ENCODE results near the gene RS1. TPM values are rescaled to one million over a fixed set of nuclear protein-coding genes. Genes with fewer than 3 reads are reported as not detected.

Gene RS1
- total RNA-seq, 4 donors from 2014 or later, result not detected

GRCh38 chrX:18624599-18624998 is 47.3 kb downstream of the RS1 start:
- Histone ChIP-seq H3K4me1 (no peaks in the 10 kb centered on the region), H3K27ac (no peak overlapping the region), H3K9me3 (no peaks in the 10 kb centered on the region), H3K4me3 (no peak overlapping the region), H3K27me3 (no peaks in the 10 kb centered on the region), H3K36me3 (no peaks in the 10 kb centered on the region)
- WGBS, result 83% methylated on average over 2 of the region's 2 CpGs
- no peak for DNase-seq (ENCODE audit: low spot score in 2 of 2)
- TF ChIP-seq CTCF (IDR thresholded peaks at IDR 0.05), result no peak
- no peak for TF ChIP-seq POLR2A (IDR thresholded peaks at IDR 0.05)
- TF ChIP-seq POLR2AphosphoS5 (IDR thresholded peaks at IDR 0.05), result no peak
- no peak for TF ChIP-seq EP300 (IDR thresholded peaks at IDR 0.05)

- Histone ChIP-seq H3K27me3 (no peaks in the 10 kb centered on the region), H3K9me3 (no peaks in the 10 kb centered on the region), H3K36me3 (no peaks in the 10 kb centered on the region), H3K4me3 (no peak overlapping the region), H3K27ac (no peak overlapping the region), H3K4me1 (no peaks in the 10 kb centered on the region)
- 76% methylated on average over 8 of the region's 8 CpGs for WGBS
- DNase-seq (ENCODE audit: low spot score in 2 of 2), result no peak
- TF ChIP-seq POLR2A (IDR thresholded peaks at IDR 0.05), result no peak
- no peak for TF ChIP-seq EP300 (IDR thresholded peaks at IDR 0.05)
- TF ChIP-seq POLR2AphosphoS5 (IDR thresholded peaks at IDR 0.05), result no peak
- no peak for TF ChIP-seq CTCF (IDR thresholded peaks at IDR 0.05)
These were observed 51.6 kb downstream of the RS1 start for GRCh38 chrX:18620349-18620748.

GRCh38 chrX:18619288-18619687 is 52.6 kb downstream of the RS1 start:
- no peak for DNase-seq (ENCODE audit: low spot score in 2 of 2)
- Histone ChIP-seq H3K4me1 (no peaks in the 10 kb centered on the region), H3K27ac (no peak overlapping the region), H3K27me3 (no peaks in the 10 kb centered on the region), H3K4me3 (no peak overlapping the region), H3K36me3 (no peaks in the 10 kb centered on the region), H3K9me3 (no peaks in the 10 kb centered on the region)
- TF ChIP-seq POLR2A (IDR thresholded peaks at IDR 0.05) (no peak), CTCF (IDR thresholded peaks at IDR 0.05) (no peak)
- 82% methylated on average over 2 of the region's 2 CpGs for WGBS

- no peaks in the 10 kb centered on the region for H3K9me3 ChIP-seq
- TF ChIP-seq POLR2AphosphoS5 (IDR thresholded peaks at IDR 0.05) (no peak), POLR2A (IDR thresholded peaks at IDR 0.05) (no peak), EP300 (IDR thresholded peaks at IDR 0.05) (no peak), CTCF (IDR thresholded peaks at IDR 0.05) (no peak)
- DNase-seq (ENCODE audit: low spot score in 2 of 2), result no peak
- H3K4me3 ChIP-seq, result no peak overlapping the region
- H3K36me3 ChIP-seq, result no peaks in the 10 kb centered on the region
- no peak overlapping the region for H3K27ac ChIP-seq
- no peaks in the 10 kb centered on the region for H3K27me3 ChIP-seq
- no peaks in the 10 kb centered on the region for H3K4me1 ChIP-seq
- 80% methylated on average over 5 of the region's 5 CpGs for WGBS
These were observed 54.5 kb downstream of the RS1 start for GRCh38 chrX:18617407-18617750.

GRCh38 chrX:18616688-18617406 is 55.1 kb downstream of the RS1 start:
- 84% methylated on average over 8 of the region's 8 CpGs for WGBS

More at GRCh38 chrX:18616688-18617406, 55.1 kb downstream of the RS1 start:
- Histone ChIP-seq H3K36me3 (no peaks in the 10 kb centered on the region), H3K4me1 (no peaks in the 10 kb centered on the region), H3K4me3 (no peak overlapping the region), H3K9me3 (no peaks in the 10 kb centered on the region), H3K27ac (no peak overlapping the region), H3K27me3 (no peaks in the 10 kb centered on the region)
- TF ChIP-seq CTCF (IDR thresholded peaks at IDR 0.05) (no peak), POLR2AphosphoS5 (IDR thresholded peaks at IDR 0.05) (no peak), POLR2A (IDR thresholded peaks at IDR 0.05) (no peak), EP300 (IDR thresholded peaks at IDR 0.05) (no peak)
- DNase-seq (ENCODE audit: low spot score in 2 of 2), result no peak
